Tibial nerve (tissue), 4 donors: Measurements from ENCODE around the gene RTP5. TPM values are rescaled to one million over a fixed set of nuclear protein-coding genes. Genes with fewer than 3 reads are reported as not detected.

Experiments used
- DNase-seq, 2 donors: peaks; one replicate each; pipeline ENCODE4 v3.0.0-alpha.2; 2019; ENCODE audit warnings: low spot score in 2 of 2
- H3K27ac ChIP-seq, 4 donors: fragments of 200-600 bp; sonication (generic) in 3 of 4; one replicate each; pipeline ENCODE4 v1.5.1; 2017 to 2019; ENCODE audit warnings: mild to moderate bottlenecking in 1 of 4
- H3K27me3 ChIP-seq, 2 donors: fragments of 200-600 bp; sonication (generic) in 1 of 2; one replicate each; pipeline versions ENCODE4 v1.5.1 to v1.6.0; 2017 to 2019
- H3K36me3 ChIP-seq, 3 donors: fragments of 200-600 bp; sonication (generic); one replicate each; pipeline ENCODE4 v1.5.1; 2018 to 2019
- H3K4me1 ChIP-seq, 4 donors: fragments of 200-600 bp; sonication (generic) in 3 of 4; one replicate each; pipeline ENCODE4 v1.5.1; 2017 to 2019
- H3K4me3 ChIP-seq, 4 donors: fragments of 200-600 bp; sonication (generic) in 3 of 4; one replicate each; pipeline ENCODE4 v1.5.1; 2017 to 2019; ENCODE audit warnings: mild to moderate bottlenecking in 1 of 4, moderate library complexity in 1 of 4
- H3K9me3 ChIP-seq, 4 donors: fragments of 200-600 bp; sonication (generic) in 3 of 4; one replicate each; pipeline ENCODE4 v1.5.1; 2017 to 2019
- CTCF ChIP-seq, 5 experiments: fragments of 200-600 bp in 3 of 5; fragments of 450-650 bp in 2 of 5; sonication (generic) in 3 of 5; IDR thresholded peaks; one replicate each; pipeline ENCODE4 v1.5.1; 2016 to 2019; ENCODE audit warnings: antibody characterized with exemption in 5 of 5, mild to moderate bottlenecking in 3 of 5, moderate library complexity in 2 of 5
- EP300 ChIP-seq, 2 donors: sonication (generic); formaldehyde crosslinking; IDR thresholded peaks; one replicate each; pipeline ENCODE4 v1.6.1; 2017; ENCODE audit warnings: antibody characterized with exemption in 2 of 2, mild to moderate bottlenecking in 1 of 2
- POLR2A ChIP-seq, 2 donors: fragments of 450-650 bp; IDR thresholded peaks; one replicate each; pipeline ENCODE4 v1.6.1; 2017; ENCODE audit warnings: antibody characterized with exemption in 2 of 2, mild to moderate bottlenecking in 2 of 2, moderate library complexity in 2 of 2
- WGBS, 2 donors: methylation state at CpG; one replicate each; pipeline ENCODE4 v1.1.5; 2018; 5-methylcytosine and 5-hydroxymethylcytosine counted together
- total RNA-seq, 4 donors: library from RNA; depleted of rRNA; stranded (reverse); fragments of >200 nt; gene quantifications; one replicate each; pipeline ENCODE4 v1.1.0, GENCODE V29; 2016

RTP5 gene
- total RNA-seq, 4 donors from 2014 or later, result not detected

GRCh38 chr2:241865416-241865956 lies 4.0 kb upstream of the RTP5 start:
- WGBS, 2 donors, result 84% methylated on average over 3 of the region's 3 CpGs
- no peak for TF ChIP-seq CTCF (IDR thresholded peaks at IDR 0.05)
- TF ChIP-seq POLR2A (IDR thresholded peaks at IDR 0.05), result no peak
- no peak for TF ChIP-seq EP300 (IDR thresholded peaks at IDR 0.05)
- Histone ChIP-seq H3K36me3 (no peaks in the 10 kb centered on the region), H3K4me1 (peaks cover 0 to 15% (median 4%) of the 10 kb centered on the region in 4 donors), H3K27me3 (peaks cover 4 to 81% of the 10 kb centered on the region in 2 donors), H3K4me3 (no peak overlapping the region), H3K9me3 (no peaks in the 10 kb centered on the region), H3K27ac (no peak overlapping the region)
- DNase-seq, result no peak

GRCh38 chr2:241865957-241866789 lies 3.4 kb upstream of the RTP5 start:
- no peak for DNase-seq
- WGBS, 2 donors, result 9 to 12% methylated on average over 21 to 28 of the region's 31 CpGs
- Histone ChIP-seq H3K36me3 (no peaks in the 10 kb centered on the region), H3K27ac (no peak overlapping the region), H3K4me3 (no peak overlapping the region), H3K9me3 (no peaks in the 10 kb centered on the region), H3K27me3 (peaks cover 4 to 81% of the 10 kb centered on the region in 2 donors), H3K4me1 (peaks cover 0 to 11% (median 0%) of the 10 kb centered on the region in 4 donors)
- TF ChIP-seq EP300 (IDR thresholded peaks at IDR 0.05), result no peak
- no peak for TF ChIP-seq POLR2A (IDR thresholded peaks at IDR 0.05)
- no peak for TF ChIP-seq CTCF (IDR thresholded peaks at IDR 0.05)

GRCh38 chr2:241866790-241867645 lies 2.5 kb upstream of the RTP5 start:
- Histone ChIP-seq H3K27ac (no peak overlapping the region), H3K36me3 (no peaks in the 10 kb centered on the region), H3K27me3 (peaks cover 4 to 76% of the 10 kb centered on the region in 2 donors), H3K9me3 (no peaks in the 10 kb centered on the region), H3K4me3 (no peak overlapping the region), H3K4me1 (peaks cover 0 to 11% (median 0%) of the 10 kb centered on the region in 4 donors)
- TF ChIP-seq POLR2A (IDR thresholded peaks at IDR 0.05) (no peak), CTCF (IDR thresholded peaks at IDR 0.05) (no peak), EP300 (IDR thresholded peaks at IDR 0.05) (no peak)
- DNase-seq, result no peak
- 47 to 55% methylated on average over 27 to 28 of the region's 33 CpGs for WGBS, 2 donors

GRCh38 chr2:241867776-241868420 lies 1.6 kb upstream of the RTP5 start:
- H3K27ac ChIP-seq, result no peak overlapping the region
- no peak overlapping the region for H3K4me3 ChIP-seq
- H3K27me3 ChIP-seq, result peaks cover 4 to 67% of the 10 kb centered on the region in 2 donors
- no peaks in the 10 kb centered on the region for H3K9me3 ChIP-seq
- no peak for TF ChIP-seq CTCF (IDR thresholded peaks at IDR 0.05)
- no peak for TF ChIP-seq EP300 (IDR thresholded peaks at IDR 0.05)
- no peak for TF ChIP-seq POLR2A (IDR thresholded peaks at IDR 0.05)
- 52 to 58% methylated on average over 9 to 16 of the region's 19 CpGs for WGBS, 2 donors
- H3K36me3 ChIP-seq, result no peaks in the 10 kb centered on the region
- no peak for DNase-seq
- H3K4me1 ChIP-seq, result peaks cover 0 to 11% (median 0%) of the 10 kb centered on the region in 4 donors
